ENCODE results near the gene QRICH2. TPM values are rescaled to one million over a fixed set of nuclear protein-coding genes. Genes with fewer than 3 reads are reported as not detected.

Gene QRICH2
- total and polyA plus RNA-seq, 2 experiments from 2014 or later, result 5.0 to 6.8 TPM

DNA sequence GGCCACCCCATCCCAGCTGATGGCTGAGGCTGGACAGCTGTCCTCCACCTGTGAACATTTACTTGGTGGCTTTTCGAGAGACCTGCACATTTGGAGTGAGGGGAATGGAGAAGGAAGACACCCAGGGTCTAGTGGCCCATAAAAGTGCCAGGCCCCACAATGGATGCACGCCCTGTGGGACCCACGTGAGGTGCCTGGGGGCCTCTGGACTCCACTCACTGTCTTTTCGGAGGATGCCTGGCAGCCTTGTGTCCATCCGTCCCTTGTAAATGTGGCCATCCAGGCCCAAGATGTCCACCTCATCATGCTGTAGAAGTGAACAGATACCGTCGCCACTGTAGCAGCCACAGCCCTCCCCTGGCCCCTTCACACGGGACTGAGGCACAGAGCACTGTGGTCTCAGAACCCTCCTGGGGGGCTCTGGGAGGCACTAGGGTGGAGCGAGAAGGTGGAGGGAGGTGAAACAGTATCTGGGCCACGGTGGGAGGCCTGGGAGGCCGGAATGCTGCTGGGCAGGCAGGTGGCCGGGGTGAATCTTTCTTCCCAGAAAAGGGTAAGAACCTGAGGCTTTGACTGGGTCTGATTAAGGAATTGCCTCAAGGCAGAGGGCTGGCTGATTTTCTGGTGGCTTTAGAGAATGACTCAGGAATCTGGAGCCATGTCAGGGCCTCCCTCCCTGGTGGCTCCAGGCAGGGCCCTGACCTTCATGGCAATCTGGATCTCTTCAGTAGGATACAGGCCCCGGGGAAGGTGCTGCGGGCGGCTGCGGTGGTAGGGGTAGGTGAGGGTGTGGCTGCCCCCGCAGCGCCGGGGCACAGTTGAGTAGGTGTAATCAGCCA lies 31.4 kb downstream of the QRICH2 start:
- Histone ChIP-seq H3K4me3 (no peak overlapping the region), H3K9me3 (ENCODE audit: low read depth) (no peaks in the 10 kb centered on the region), H3K27ac (no peak overlapping the region), H3K27me3 (no peaks in the 10 kb centered on the region), H3K4me1 (ENCODE audit: low read depth) (peaks cover 11% of the 10 kb centered on the region), H3K36me3 (no peaks in the 10 kb centered on the region)
- TF ChIP-seq, protein P1, sequence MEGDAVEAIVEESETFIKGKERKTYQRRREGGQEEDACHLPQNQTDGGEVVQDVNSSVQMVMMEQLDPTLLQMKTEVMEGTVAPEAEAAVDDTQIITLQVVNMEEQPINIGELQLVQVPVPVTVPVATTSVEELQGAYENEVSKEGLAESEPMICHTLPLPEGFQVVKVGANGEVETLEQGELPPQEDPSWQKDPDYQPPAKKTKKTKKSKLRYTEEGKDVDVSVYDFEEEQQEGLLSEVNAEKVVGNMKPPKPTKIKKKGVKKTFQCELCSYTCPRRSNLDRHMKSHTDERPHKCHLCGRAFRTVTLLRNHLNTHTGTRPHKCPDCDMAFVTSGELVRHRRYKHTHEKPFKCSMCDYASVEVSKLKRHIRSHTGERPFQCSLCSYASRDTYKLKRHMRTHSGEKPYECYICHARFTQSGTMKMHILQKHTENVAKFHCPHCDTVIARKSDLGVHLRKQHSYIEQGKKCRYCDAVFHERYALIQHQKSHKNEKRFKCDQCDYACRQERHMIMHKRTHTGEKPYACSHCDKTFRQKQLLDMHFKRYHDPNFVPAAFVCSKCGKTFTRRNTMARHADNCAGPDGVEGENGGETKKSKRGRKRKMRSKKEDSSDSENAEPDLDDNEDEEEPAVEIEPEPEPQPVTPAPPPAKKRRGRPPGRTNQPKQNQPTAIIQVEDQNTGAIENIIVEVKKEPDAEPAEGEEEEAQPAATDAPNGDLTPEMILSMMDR (IDR thresholded peaks at IDR 0.05; ENCODE audit: low read depth, low read length), result no peak
- no peak for DNase-seq (ENCODE audit: low read depth in 1 of 2, low spot score in 1 of 2)

DNA sequence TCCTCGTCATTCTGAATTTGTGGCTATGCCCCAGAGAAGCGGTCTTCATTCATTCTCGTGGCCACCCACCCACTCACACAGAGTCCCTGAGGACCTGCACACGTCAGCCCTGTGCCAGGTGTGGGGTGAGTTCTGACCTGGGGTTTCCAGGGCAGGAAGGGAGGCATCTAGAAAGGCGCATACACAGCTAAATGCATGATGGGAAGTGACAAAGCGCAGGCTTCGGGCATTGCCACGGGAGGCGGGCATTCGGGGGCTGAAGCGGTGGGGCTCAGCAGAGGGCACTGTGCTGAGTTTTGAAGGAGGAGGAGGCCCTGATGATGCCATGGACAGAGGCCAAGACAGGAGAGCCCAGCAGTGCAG lies 32.0 kb downstream of the QRICH2 start:
- Histone ChIP-seq H3K36me3 (no peaks in the 10 kb centered on the region), H3K9me3 (ENCODE audit: low read depth) (no peaks in the 10 kb centered on the region), H3K27ac (no peak overlapping the region), H3K4me1 (ENCODE audit: low read depth) (peaks cover 13% of the 10 kb centered on the region), H3K27me3 (no peaks in the 10 kb centered on the region), H3K4me3 (no peak overlapping the region)
- no peak for DNase-seq (ENCODE audit: low read depth in 1 of 2, low spot score in 1 of 2)
- TF ChIP-seq, protein P1 (IDR thresholded peaks at IDR 0.05; ENCODE audit: low read depth, low read length), result no peak

DNA sequence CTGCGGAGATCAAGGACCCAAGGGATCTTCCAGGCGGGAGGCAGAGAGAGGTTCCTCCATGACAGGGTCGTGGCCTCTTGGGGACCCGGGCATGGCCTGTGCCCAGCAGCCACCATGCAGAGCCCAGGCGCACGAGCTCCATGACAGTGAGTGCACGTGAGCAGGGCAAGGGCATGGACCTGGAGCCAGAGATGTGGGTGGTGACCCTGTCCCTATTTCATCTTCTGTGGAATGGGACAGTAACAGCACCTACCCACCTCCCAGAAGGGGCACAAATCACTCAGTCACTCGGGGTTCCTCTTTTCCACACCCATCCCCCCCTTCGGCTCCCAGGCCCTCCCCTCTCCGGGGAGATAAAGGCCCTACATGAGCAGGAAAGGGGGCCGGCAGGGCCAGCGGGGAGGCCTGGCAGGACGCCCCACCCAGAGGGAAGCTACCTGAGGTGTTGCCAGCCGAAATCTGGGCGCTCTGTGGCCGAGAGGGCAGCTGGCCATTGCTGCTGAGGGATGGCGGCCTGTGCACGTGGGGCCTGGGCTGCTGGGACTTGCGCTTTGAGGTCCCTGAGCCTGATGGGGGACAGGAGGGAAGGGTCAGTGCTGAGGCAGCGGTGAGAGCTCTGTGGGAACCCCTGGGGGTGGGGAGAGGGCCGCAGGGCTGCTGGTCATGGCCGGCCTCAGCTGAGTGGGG lies 32.6 kb downstream of the QRICH2 start:
- H3K4me3 ChIP-seq, result no peak overlapping the region
- H3K27me3 ChIP-seq, result no peaks in the 10 kb centered on the region
- no peak for DNase-seq (ENCODE audit: low read depth in 1 of 2, low spot score in 1 of 2)
- H3K36me3 ChIP-seq, result no peaks in the 10 kb centered on the region
- no peaks in the 10 kb centered on the region for H3K9me3 ChIP-seq (ENCODE audit: low read depth)
- TF ChIP-seq, protein P1 (IDR thresholded peaks at IDR 0.05; ENCODE audit: low read depth, low read length), result no peak
- no peak overlapping the region for H3K27ac ChIP-seq
- H3K4me1 ChIP-seq (ENCODE audit: low read depth), result peaks cover 19% of the 10 kb centered on the region

DNA sequence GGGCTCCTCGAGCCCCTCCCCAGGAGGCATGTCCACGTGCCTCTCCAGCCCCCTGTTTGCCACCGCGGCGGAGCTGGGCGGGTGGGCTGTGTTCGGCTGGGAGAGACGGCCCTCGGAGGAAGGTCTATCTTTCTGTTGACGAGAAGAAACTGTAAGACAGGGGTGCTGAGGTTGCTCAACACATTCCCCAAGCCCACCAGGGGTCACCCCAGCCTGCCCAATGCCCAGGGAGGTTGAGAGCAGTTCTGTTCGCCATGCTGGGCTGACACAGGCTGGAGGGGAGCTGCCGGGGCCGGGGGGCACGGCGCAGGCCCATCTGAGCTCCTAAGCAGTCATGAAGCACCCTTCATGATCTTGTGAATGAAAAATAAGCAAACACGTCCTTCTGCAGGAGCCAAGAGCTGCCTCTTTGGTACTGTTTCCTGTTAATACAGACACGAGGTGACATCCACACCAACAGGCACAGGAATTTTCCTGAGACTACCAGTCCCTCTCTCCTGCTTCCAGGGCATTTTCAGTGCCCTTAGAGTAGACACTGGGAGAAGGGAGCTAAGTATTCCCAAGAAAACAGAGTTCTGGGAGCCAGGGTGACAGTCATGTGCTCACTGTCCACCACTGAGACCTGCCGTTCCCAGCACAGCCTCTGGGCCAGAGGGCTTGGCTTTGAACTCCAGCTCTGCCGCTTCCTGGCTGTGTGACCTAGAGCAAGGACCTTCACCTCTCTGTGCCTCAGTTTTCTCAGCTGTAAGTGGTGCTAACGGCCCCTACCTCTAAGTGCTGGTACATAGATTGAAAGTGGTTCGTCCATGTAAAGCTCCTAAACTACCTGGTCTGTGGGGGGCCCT lies 33.7 kb downstream of the QRICH2 start:
- Histone ChIP-seq H3K27ac (peak overlapping the region; percentile 16), H3K9me3 (ENCODE audit: low read depth) (no peaks in the 10 kb centered on the region), H3K36me3 (peaks cover 2% of the 10 kb centered on the region), H3K4me1 (ENCODE audit: low read depth) (peaks cover 28% of the 10 kb centered on the region), H3K27me3 (no peaks in the 10 kb centered on the region), H3K4me3 (no peak overlapping the region)
- TF ChIP-seq, protein P1 (IDR thresholded peaks at IDR 0.05; ENCODE audit: low read depth, low read length), result no peak
- DNase-seq (ENCODE audit: low read depth in 1 of 2, low spot score in 1 of 2), result no peak

DNA sequence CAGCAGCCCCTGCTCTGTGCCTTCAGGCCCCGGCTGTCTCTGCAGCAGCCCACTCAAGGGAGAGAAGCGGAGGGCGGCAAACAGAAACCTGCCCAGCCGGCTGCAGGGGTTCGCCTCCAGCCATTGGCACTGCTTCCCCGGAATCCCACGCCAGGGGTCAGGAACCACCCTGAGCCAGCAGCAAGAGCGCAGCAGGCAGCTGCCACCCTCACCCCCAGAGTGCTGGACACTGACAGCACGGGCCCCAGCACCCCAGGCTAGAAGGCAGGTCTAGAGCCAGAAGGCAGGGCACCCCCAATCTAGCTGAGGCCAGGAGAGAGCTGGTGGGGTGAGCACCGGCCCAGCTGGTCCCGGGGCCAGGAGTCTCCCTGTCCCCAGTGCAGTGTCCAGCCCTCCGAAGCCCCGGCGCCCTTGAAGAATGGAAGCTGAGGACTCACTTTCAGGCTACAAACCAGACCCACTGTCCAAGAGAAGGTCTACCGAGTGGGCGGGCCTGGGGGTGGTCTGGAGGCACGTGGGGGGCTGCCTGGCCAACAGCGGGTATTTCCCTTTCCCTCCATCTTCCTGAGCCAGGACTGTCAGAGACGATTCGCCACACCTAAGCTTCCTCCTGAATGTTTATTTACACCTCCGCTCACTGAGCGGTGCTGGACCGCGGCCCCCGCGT lies 34.5 kb downstream of the QRICH2 start:
- Histone ChIP-seq H3K9me3 (ENCODE audit: low read depth) (no peaks in the 10 kb centered on the region), H3K4me1 (ENCODE audit: low read depth) (peaks cover 35% of the 10 kb centered on the region), H3K27me3 (no peaks in the 10 kb centered on the region), H3K4me3 (no peak overlapping the region), H3K27ac (peak overlapping the region; percentile 54), H3K36me3 (peaks cover 2% of the 10 kb centered on the region)
- TF ChIP-seq, protein P1 (IDR thresholded peaks at IDR 0.05; ENCODE audit: low read depth, low read length), result no peak
- DNase-seq (ENCODE audit: low read depth in 1 of 2, low spot score in 1 of 2), result no peak
